Measurements from ENCODE around the gene TMEFF1.

TMEFF1 gene

GRCh38 chr9:100466171-100466828 lies 6.6 kb upstream of the TMEFF1 start:
- TF ChIP-seq CTCF (IDR thresholded peaks at IDR 0.05; ENCODE audit: insufficient read depth, low read depth, low read length, missing control alignments), result no peak
- no peak for DNase-seq (ENCODE audit: low read depth)
- no peak overlapping the region for H3K4me3 ChIP-seq (ENCODE audit: low read depth, low read length)

DNA sequence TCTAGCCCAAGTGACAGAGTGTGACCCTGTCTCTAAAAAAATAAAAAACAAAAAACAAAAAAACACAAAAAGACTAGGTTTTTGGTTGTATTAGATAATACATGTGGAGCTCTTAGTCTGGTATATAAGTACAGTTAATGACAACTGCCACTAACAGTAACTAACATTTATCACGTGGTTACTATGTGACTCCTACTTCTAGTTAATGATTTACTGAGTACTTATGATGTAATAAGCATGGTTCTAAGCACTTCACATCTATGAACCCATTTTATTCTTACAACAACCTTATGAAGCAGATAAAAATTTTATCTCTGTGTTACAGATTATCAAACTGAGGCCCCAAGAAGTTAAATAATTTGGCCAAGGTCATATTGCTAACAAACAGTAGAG lies 6.1 kb upstream of the TMEFF1 start:
- H3K4me3 ChIP-seq (ENCODE audit: low read depth, low read length), result no peak overlapping the region
- no peak for TF ChIP-seq CTCF (IDR thresholded peaks at IDR 0.05; ENCODE audit: insufficient read depth, low read depth, low read length, missing control alignments)
- no peak for DNase-seq (ENCODE audit: low read depth)

GRCh38 chr9:100468041-100468440 lies 4.9 kb upstream of the TMEFF1 start:
- TF ChIP-seq CTCF (IDR thresholded peaks at IDR 0.05; ENCODE audit: insufficient read depth, low read depth, low read length, missing control alignments), result no peak
- H3K4me3 ChIP-seq (ENCODE audit: low read depth, low read length), result no peak overlapping the region
- DNase-seq (ENCODE audit: low read depth), result no peak

GRCh38 chr9:100472268-100472667 lies 681 bp upstream of the TMEFF1 start:
- no peak overlapping the region for H3K4me3 ChIP-seq (ENCODE audit: low read depth, low read length)
- no peak for DNase-seq (ENCODE audit: low read depth)

DNA sequence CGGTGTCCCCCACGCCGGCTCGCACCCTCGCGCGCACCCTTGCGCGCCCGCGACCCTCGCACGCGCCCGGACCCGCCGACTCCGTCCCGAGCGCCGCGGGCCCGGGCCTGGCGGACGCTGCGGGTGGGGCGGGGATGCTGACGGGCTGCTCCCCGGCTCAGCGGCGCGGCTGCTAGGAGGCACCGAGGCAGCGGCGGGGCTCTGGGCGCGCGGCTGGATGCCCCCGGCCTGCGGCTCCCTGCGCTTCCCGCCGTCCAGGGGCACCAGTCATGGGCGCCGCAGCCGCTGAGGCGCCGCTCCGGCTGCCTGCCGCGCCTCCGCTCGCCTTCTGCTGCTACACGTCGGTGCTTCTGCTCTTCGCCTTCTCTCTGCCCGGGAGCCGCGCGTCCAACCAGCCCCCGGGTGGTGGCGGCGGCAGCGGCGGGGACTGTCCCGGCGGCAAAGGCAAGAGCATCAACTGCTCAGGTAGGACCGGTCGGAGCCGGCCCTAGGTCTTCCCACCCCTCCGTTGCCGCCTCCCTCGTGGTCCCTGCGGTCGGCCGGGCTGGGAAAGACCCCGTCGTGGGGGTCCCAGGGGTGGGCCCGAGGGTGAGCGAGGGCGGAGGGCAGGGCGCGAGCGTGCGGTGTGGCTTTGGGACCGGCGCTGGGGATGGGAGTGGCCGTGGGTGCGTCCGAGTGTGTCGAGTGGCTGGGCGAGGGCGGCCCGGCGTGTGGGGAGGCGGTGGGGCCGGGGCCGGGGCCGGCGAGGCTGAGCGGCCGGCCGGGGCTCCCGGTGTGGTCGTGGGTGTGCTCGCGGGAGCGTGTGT lies 530 bp downstream of the TMEFF1 start:
- no peak for TF ChIP-seq CTCF (IDR thresholded peaks at IDR 0.05; ENCODE audit: insufficient read depth, low read depth, low read length, missing control alignments)
- peak overlapping the region; percentile 39 for H3K4me3 ChIP-seq (ENCODE audit: low read depth, low read length)
- peak; percentile 34 for DNase-seq (ENCODE audit: low read depth)

More at GRCh38 chr9:100472268-100472667, 681 bp upstream of the TMEFF1 start:
- no peak for TF ChIP-seq CTCF (IDR thresholded peaks at IDR 0.05; ENCODE audit: insufficient read depth, low read depth, low read length, missing control alignments)

DNA sequence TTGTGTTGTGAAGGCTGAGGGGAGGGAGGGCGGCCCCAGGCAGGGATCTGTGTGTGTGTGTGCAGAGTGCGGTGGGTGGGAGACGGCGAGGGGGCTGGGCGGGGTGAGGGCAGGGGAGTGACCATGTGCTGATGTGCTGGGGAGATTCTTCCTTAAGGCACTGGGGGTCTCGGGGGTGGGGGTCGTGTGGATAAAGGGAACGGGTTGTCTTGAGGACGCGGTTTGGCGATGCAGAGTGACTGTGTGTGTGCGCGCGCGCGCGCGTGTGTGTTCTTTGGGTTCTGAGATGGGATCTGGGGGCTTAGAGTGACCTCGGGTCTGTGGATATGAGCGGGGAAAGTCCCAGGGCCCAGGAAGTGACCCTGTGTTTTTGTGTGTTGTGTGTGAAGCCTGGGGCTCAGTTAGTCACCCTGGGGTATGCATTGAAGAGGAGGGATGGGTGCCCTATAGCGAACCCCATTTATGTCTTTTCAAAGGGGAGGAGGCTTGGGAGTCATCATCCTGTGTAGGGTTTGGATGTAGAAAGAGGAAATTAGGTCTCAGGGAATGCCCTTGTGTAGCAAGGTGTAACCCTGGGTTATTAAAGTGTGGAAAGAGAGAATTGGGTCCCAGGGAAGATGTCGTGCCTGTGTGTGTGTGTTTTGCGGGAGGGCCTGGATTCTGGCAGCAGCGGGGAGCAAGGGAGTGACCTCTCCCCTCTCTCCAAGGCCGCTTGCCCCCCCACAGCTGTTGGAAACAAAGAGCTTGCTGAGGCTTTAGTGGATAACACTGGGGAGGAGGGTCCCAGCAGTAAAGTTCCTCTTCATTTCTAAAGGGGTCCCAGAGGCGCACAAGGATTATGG lies 1.4 kb downstream of the TMEFF1 start:
- H3K4me3 ChIP-seq (ENCODE audit: low read depth, low read length), result no peak overlapping the region
- no peak for TF ChIP-seq CTCF (IDR thresholded peaks at IDR 0.05; ENCODE audit: insufficient read depth, low read depth, low read length, missing control alignments)
- DNase-seq (ENCODE audit: low read depth), result no peak
